CD4-positive, CD25-positive, alpha-beta regulatory T cell (primary cell): Measurements from ENCODE around the gene ZNF622. TPM values are rescaled to one million over a fixed set of nuclear protein-coding genes. Genes with fewer than 3 reads are reported as not detected.
"Not testable (repeated sequence)": the region's sequence is repeated elsewhere in the genome, so short reads cannot be mapped to it uniquely, and the experiment has no call there.

ENCODE experiments used
- ATAC-seq, 2 donors: fragments of 150-1000 bp; cut with Tn5 transposase; one replicate each; pipeline ENCODE4 v1.10.0; 2021; ENCODE audit warnings: low read depth in 2 of 2, moderate number of reproducible peaks in 2 of 2, moderate library complexity in 1 of 2
- DNase-seq, 3 donors: peaks; one replicate each; pipeline versions ENCODE4 v3.0.0 to v3.0.0-alpha.2; 2012 to 2022; ENCODE audit warnings: mixed read lengths in 1 of 3
- H3K27ac ChIP-seq: one replicate; pipeline ENCODE4 v1.7.0; 2013; ENCODE audit warnings: mild to moderate bottlenecking, low read length; ENCODE audit not compliant: insufficient read depth, poor library complexity, severe bottlenecking
- H3K27me3 ChIP-seq: one replicate; pipeline ENCODE4 v1.7.0; 2013; ENCODE audit warnings: low read length; ENCODE audit not compliant: control insufficient read depth, insufficient read depth
- H3K36me3 ChIP-seq: one replicate; pipeline ENCODE4 v1.7.0; 2013; ENCODE audit warnings: mild to moderate bottlenecking, low read length, moderate library complexity; ENCODE audit not compliant: control insufficient read depth, insufficient read depth
- H3K4me1 ChIP-seq: 2 replicates; pipeline ENCODE4 v1.7.0; 2013; ENCODE audit warnings: mild to moderate bottlenecking, low read length; ENCODE audit not compliant: insufficient read depth, control insufficient read depth, poor library complexity, severe bottlenecking
- H3K4me3 ChIP-seq: one replicate; pipeline ENCODE4 v1.7.0; 2013; ENCODE audit warnings: low read depth, mild to moderate bottlenecking, low read length, moderate library complexity
- H3K9me3 ChIP-seq, 2 experiments: 1 replicate in 1 of 2; 2 replicates in 1 of 2; pipeline ENCODE4 v1.7.0; 2013; ENCODE audit warnings: low read length in 2 of 2, mild to moderate bottlenecking in 1 of 2, moderate library complexity in 1 of 2; ENCODE audit not compliant: control insufficient read depth in 2 of 2
- H3K27ac Mint-ChIP-seq, 3 donors: one replicate each; pipeline ENCODE4 v1.8.0; 2020 to 2022; ENCODE audit warnings: mild to moderate bottlenecking in 3 of 3, mixed read lengths in 3 of 3, moderate library complexity in 2 of 3
- H3K27me3 Mint-ChIP-seq: one replicate; pipeline ENCODE4 v1.8.0; 2022; ENCODE audit warnings: mild to moderate bottlenecking, mixed read lengths
- H3K36me3 Mint-ChIP-seq: one replicate; pipeline ENCODE4 v1.8.0; 2020; ENCODE audit warnings: mixed read lengths
- H3K4me1 Mint-ChIP-seq, 4 donors: one replicate each; pipeline ENCODE4 v1.8.0; 2020 to 2022; ENCODE audit warnings: mixed read lengths in 4 of 4, mild to moderate bottlenecking in 1 of 4
- H3K4me3 Mint-ChIP-seq, 4 donors: one replicate each; pipeline ENCODE4 v1.8.0; 2020 to 2022; ENCODE audit warnings: mild to moderate bottlenecking in 4 of 4, mixed read lengths in 4 of 4, moderate library complexity in 3 of 4
- H3K9me3 Mint-ChIP-seq, 7 donors: one replicate each; pipeline ENCODE4 v1.8.0; 2020 to 2022; ENCODE audit warnings: mixed read lengths in 7 of 7, mild to moderate bottlenecking in 3 of 7, moderate library complexity in 2 of 7
- polyA plus RNA-seq, 4 donors: library from polyadenylated mRNA; unstranded; fragments of 300-500 nt; fragmentation: Illumina TruSeq; gene quantifications; one replicate each; pipeline ENCODE4 v1.2.3, GENCODE V29; 2021
- total RNA-seq: library from RNA; stranded (reverse); gene quantifications from one replicate; pipeline ENCODE4 v1.2.3, GENCODE V29; 2022

The ZNF622 gene
- total and polyA plus RNA-seq, 5 donors from 2014 or later, result 42.0 to 69.8 (median 60.1) TPM

GRCh38 chr5:16454686-16455085, 10.9 kb downstream of the ZNF622 start:
- Mint-ChIP-seq H3K36me3 (peaks cover 35% of the 10 kb centered on the region), H3K4me1 (peaks cover 13 to 59% (median 42%) of the 10 kb centered on the region in 4 donors), H3K9me3 (no peaks in the 10 kb centered on the region), H3K4me3 (peak overlapping the region in 1 of 4 donors; percentile 11), H3K27me3 (no peaks in the 10 kb centered on the region), H3K27ac (peak overlapping the region in 1 of 3 donors; percentile 12)
- Histone ChIP-seq H3K27me3 (no peaks in the 10 kb centered on the region), H3K27ac (no peak overlapping the region), H3K9me3 (no peaks in the 10 kb centered on the region), H3K36me3 (peaks cover 82% of the 10 kb centered on the region), H3K4me3 (no peak overlapping the region), H3K4me1 (peaks cover 32% of the 10 kb centered on the region)
- DNase-seq, result no peak
- no peak for ATAC-seq

- Mint-ChIP-seq H3K27ac (peak overlapping the region in 1 of 3 donors; percentile 51), H3K27me3 (no peaks in the 10 kb centered on the region), H3K9me3 (no peaks in the 10 kb centered on the region), H3K4me3 (no peak overlapping the region), H3K4me1 (peaks cover 7 to 50% (median 35%) of the 10 kb centered on the region in 4 donors), H3K36me3 (peaks cover 38% of the 10 kb centered on the region)
- H3K4me1 ChIP-seq, result peaks cover 21% of the 10 kb centered on the region
- no peak overlapping the region for H3K27ac ChIP-seq
- no peak for DNase-seq
- peaks cover 82% of the 10 kb centered on the region for H3K36me3 ChIP-seq
- no peaks in the 10 kb centered on the region for H3K9me3 ChIP-seq
- no peak overlapping the region for H3K4me3 ChIP-seq
- H3K27me3 ChIP-seq, result no peaks in the 10 kb centered on the region
- ATAC-seq, result no peak
Measured at GRCh38 chr5:16453609-16454008, 12.0 kb downstream of the ZNF622 start.

- H3K27me3 ChIP-seq, result no peaks in the 10 kb centered on the region
- no peaks in the 10 kb centered on the region for H3K9me3 ChIP-seq
- Mint-ChIP-seq H3K36me3 (peaks cover 44% of the 10 kb centered on the region), H3K4me3 (no peak overlapping the region), H3K4me1 (peaks cover 0 to 16% (median 12%) of the 10 kb centered on the region in 4 donors), H3K27me3 (no peaks in the 10 kb centered on the region), H3K27ac (peak overlapping the region in 1 of 3 donors; percentile 56), H3K9me3 (no peaks in the 10 kb centered on the region)
- H3K27ac ChIP-seq, result no peak overlapping the region
- DNase-seq (no peak), ATAC-seq (no peak)
- no peaks in the 10 kb centered on the region for H3K4me1 ChIP-seq
- peaks cover 58% of the 10 kb centered on the region for H3K36me3 ChIP-seq
- no peak overlapping the region for H3K4me3 ChIP-seq
Measured at GRCh38 chr5:16450163-16450562, 15.4 kb downstream of the ZNF622 start.

DNA sequence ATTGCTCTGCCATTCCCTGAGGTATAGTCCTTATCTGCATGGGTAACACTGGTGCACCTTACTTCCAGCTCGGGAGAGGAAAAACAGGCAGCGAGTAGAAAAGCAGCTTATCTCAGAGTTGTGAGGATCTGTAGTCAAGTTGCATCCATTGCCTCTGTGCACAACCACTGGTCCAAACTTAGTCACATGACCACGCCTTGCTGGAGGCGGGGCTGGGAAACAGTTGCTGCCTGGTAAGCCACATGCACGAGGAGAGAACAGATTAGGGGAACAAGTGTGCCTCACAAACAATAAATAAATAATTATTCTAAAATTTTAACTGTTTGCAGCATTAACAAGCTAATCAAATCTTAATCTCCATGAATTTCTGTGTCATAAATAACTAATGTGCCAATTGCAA, 18.6 kb downstream of the ZNF622 start:
- DNase-seq (no peak), ATAC-seq (no peak)
- Mint-ChIP-seq H3K27me3 (no peaks in the 10 kb centered on the region), H3K36me3 (peaks cover 46% of the 10 kb centered on the region), H3K4me3 (no peak overlapping the region), H3K27ac (peak overlapping the region in 1 of 3 donors; percentile 48), H3K9me3 (no peaks in the 10 kb centered on the region), H3K4me1 (peaks cover 0 to 4% (median 3%) of the 10 kb centered on the region in 4 donors)
- H3K4me3 ChIP-seq, result no peak overlapping the region
- H3K27ac ChIP-seq, result no peak overlapping the region
- no peaks in the 10 kb centered on the region for H3K27me3 ChIP-seq
- peaks cover 38% of the 10 kb centered on the region for H3K36me3 ChIP-seq
- no peaks in the 10 kb centered on the region for H3K4me1 ChIP-seq
- no peaks in the 10 kb centered on the region for H3K9me3 ChIP-seq

DNA sequence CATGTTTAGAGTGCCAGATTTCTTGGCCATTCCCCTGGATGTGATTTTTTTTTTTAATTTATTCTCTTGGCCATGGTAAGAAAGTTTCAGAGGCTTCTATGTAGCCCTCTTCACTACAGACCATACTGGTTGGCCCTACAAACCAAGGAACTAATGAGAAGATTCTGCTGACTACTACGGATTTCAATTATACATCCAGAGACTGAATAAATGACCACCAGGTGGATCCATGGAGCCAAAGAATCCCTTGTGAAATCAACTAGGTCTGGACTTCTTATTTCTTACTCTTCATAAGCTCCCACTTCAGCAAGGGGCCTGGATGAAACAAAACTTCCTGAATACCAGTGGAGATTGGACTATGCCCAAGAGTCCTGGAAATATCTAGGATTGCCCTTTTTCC, 27.6 kb downstream of the ZNF622 start:
- ATAC-seq (no peak), DNase-seq (no peak)
- H3K4me3 Mint-ChIP-seq, result no peak overlapping the region
- Histone ChIP-seq H3K9me3 (no peaks in the 10 kb centered on the region), H3K27me3 (peaks cover 3% of the 10 kb centered on the region), H3K27ac (no peak overlapping the region), H3K4me1 (no peaks in the 10 kb centered on the region), H3K4me3 (no peak overlapping the region), H3K36me3 (no peaks in the 10 kb centered on the region)
- H3K9me3 Mint-ChIP-seq, result no peaks in the 10 kb centered on the region
- peaks cover 1% of the 10 kb centered on the region for H3K36me3 Mint-ChIP-seq
- H3K27me3 Mint-ChIP-seq, result no peaks in the 10 kb centered on the region
- H3K4me1 Mint-ChIP-seq, result peaks cover 0 to 2% (median 0%) of the 10 kb centered on the region in 4 donors
- no peak overlapping the region for H3K27ac Mint-ChIP-seq

- not testable (repeated sequence) for H3K27ac Mint-ChIP-seq, H3K4me3 Mint-ChIP-seq, ATAC-seq, H3K4me3 ChIP-seq, H3K4me1 ChIP-seq, H3K36me3 Mint-ChIP-seq, H3K36me3 ChIP-seq, H3K9me3 Mint-ChIP-seq, DNase-seq, H3K9me3 ChIP-seq, H3K27ac ChIP-seq, H3K27me3 ChIP-seq, H3K4me1 Mint-ChIP-seq
- peaks cover 11% of the 10 kb centered on the region for H3K27me3 Mint-ChIP-seq
Measured at GRCh38 chr5:16436065-16436682, 29.4 kb downstream of the ZNF622 start.

DNA sequence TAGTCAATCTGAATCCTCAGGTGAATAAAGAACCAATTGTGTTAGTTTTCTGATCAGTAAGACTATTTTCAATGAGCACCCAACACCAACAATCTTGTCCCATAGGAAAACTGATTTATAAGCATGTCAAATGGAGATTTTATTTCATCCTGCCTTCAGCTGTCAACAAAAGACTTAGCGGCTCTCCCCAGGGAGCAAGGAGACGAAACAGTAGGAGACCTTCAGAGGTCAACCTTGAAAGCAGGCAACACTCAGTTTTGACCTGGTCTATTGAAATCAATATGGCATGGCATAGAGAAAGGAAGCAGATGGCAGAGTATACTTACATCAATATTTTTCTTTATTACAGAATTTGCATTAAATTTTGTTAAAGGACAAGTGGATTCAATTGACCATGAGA, 34.1 kb downstream of the ZNF622 start:
- H3K9me3 ChIP-seq, result no peaks in the 10 kb centered on the region
- DNase-seq, result no peak
- ATAC-seq, result no peak
- H3K4me1 ChIP-seq, result no peaks in the 10 kb centered on the region
- peaks cover 3% of the 10 kb centered on the region for H3K27me3 ChIP-seq
- H3K4me3 Mint-ChIP-seq, result no peak overlapping the region
- H3K27ac Mint-ChIP-seq, result no peak overlapping the region
- no peaks in the 10 kb centered on the region for H3K9me3 Mint-ChIP-seq
- no peak overlapping the region for H3K4me3 ChIP-seq
- no peaks in the 10 kb centered on the region for H3K4me1 Mint-ChIP-seq
- H3K27me3 Mint-ChIP-seq, result peaks cover 26% of the 10 kb centered on the region
- H3K36me3 ChIP-seq, result no peaks in the 10 kb centered on the region
- H3K36me3 Mint-ChIP-seq, result peaks cover 6% of the 10 kb centered on the region
- no peak overlapping the region for H3K27ac ChIP-seq

GRCh38 chr5:16430349-16431089, 35.1 kb downstream of the ZNF622 start:
- no peak for ATAC-seq

More at GRCh38 chr5:16430349-16431089, 35.1 kb downstream of the ZNF622 start:
- Mint-ChIP-seq H3K9me3 (no peaks in the 10 kb centered on the region), H3K4me3 (no peak overlapping the region), H3K27ac (no peak overlapping the region), H3K27me3 (peaks cover 26% of the 10 kb centered on the region), H3K36me3 (peaks cover 6% of the 10 kb centered on the region), H3K4me1 (no peaks in the 10 kb centered on the region)
- Histone ChIP-seq H3K27me3 (peaks cover 3% of the 10 kb centered on the region), H3K9me3 (no peaks in the 10 kb centered on the region), H3K4me3 (no peak overlapping the region), H3K36me3 (no peaks in the 10 kb centered on the region), H3K27ac (no peak overlapping the region), H3K4me1 (no peaks in the 10 kb centered on the region)
- DNase-seq, result no peak
